Kidney epithelial cell (primary cell): Measurements from ENCODE around the gene ZBTB47. TPM values are rescaled to one million over a fixed set of nuclear protein-coding genes. Genes with fewer than 3 reads are reported as not detected.

Experiments
- DNase-seq: peaks from one replicate; pipeline ENCODE4 v3.0.0-alpha.2; 2010; ENCODE audit warnings: low read depth
- H3K27me3 ChIP-seq: 2 replicates; pipeline ENCODE4 v1.6.0; 2011; ENCODE audit warnings: low read length; ENCODE audit not compliant: control insufficient read depth, insufficient read depth
- H3K36me3 ChIP-seq: 2 replicates; pipeline ENCODE4 v1.5.1; 2011; ENCODE audit warnings: low read length; ENCODE audit not compliant: control insufficient read depth, insufficient read depth
- H3K4me3 ChIP-seq: 2 replicates; pipeline ENCODE4 v1.5.1; 2011; ENCODE audit warnings: low read depth, mild to moderate bottlenecking, control low read depth, low read length
- total RNA-seq: library from RNA; depleted of rRNA; stranded (reverse); fragments of >200 nt; gene quantifications from 2 replicates; pipeline ENCODE4 v1.2.3, GENCODE V29; 2015
- TF ChIP-seq, protein P1 (sequence below): IDR thresholded peaks from 2 replicates; pipeline ENCODE4 v1.5.1; 2011; ENCODE audit warnings: mild to moderate bottlenecking, moderate library complexity, low read length, control low read depth, inconsistent platforms; ENCODE audit not compliant: insufficient read depth, poor library complexity, severe bottlenecking

The ZBTB47 gene
- total RNA-seq, 1 donor from 2014 or later = 8.8 TPM

DNA sequence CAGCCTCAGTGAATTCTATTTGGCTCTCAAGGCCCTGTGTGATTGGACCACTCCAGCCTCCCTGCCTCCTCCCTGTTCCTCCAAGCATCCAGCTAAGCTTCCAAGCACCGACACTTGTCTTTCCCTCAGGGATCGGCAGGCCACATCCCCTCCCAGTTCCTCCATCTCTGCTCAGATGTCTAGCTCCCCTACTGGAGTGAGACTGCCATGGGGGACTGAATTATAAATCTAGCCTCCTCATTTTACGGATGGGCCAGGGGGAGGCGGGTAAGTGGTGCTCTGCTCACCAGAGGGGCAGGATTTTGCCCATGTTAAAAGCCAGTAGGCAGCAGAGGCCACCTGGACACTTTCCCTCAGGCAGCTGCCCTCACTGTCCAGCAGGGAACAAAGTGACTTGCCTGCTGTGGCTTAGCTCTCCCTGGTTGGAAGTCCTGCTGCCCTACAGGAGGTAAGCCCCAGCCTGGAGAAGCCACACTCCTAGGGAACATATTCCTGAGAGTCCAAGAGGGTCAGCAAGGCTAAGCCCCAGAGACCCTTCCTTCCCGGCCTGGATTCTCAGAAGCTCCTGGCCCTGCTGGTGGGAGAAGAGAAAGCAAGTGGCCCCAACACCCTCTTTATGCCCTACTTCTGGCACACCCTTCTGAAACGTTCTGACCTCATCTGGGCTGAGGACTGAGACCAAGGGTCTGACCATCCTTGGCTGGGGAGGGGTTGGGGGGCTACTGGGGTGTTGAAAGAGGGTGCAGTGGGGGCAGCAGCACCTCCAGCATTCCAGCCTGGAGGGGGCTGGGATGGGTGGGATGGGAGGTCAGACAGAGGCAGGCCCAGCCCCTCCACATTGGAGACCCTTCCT lies 58.2 kb downstream of the ZBTB47 start:
- Histone ChIP-seq H3K27me3 (peaks cover 6% of the 10 kb centered on the region), H3K36me3 (no peaks in the 10 kb centered on the region), H3K4me3 (no peak overlapping the region)
- TF ChIP-seq, protein P1, sequence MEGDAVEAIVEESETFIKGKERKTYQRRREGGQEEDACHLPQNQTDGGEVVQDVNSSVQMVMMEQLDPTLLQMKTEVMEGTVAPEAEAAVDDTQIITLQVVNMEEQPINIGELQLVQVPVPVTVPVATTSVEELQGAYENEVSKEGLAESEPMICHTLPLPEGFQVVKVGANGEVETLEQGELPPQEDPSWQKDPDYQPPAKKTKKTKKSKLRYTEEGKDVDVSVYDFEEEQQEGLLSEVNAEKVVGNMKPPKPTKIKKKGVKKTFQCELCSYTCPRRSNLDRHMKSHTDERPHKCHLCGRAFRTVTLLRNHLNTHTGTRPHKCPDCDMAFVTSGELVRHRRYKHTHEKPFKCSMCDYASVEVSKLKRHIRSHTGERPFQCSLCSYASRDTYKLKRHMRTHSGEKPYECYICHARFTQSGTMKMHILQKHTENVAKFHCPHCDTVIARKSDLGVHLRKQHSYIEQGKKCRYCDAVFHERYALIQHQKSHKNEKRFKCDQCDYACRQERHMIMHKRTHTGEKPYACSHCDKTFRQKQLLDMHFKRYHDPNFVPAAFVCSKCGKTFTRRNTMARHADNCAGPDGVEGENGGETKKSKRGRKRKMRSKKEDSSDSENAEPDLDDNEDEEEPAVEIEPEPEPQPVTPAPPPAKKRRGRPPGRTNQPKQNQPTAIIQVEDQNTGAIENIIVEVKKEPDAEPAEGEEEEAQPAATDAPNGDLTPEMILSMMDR = no peak
- DNase-seq = no peak

DNA sequence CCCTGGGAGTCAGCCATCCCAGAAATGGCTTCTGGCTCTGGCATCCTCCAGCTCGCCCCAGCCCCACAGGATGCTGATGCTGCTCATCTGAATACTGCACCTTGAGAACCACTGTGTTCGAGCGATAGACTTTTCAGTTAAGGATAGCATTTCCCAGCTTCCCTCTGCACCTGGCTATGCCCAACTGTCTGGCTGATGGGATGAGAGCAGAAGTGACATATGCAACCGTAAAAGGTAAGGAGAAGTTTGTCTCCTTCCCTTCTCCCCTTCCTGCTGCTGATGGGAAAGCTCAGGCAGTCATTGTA lies 58.8 kb downstream of the ZBTB47 start:
- TF ChIP-seq, protein P1 = no peak
- no peak for DNase-seq
- H3K36me3 ChIP-seq = no peaks in the 10 kb centered on the region
- H3K27me3 ChIP-seq = peaks cover 4% of the 10 kb centered on the region
- no peak overlapping the region for H3K4me3 ChIP-seq

DNA sequence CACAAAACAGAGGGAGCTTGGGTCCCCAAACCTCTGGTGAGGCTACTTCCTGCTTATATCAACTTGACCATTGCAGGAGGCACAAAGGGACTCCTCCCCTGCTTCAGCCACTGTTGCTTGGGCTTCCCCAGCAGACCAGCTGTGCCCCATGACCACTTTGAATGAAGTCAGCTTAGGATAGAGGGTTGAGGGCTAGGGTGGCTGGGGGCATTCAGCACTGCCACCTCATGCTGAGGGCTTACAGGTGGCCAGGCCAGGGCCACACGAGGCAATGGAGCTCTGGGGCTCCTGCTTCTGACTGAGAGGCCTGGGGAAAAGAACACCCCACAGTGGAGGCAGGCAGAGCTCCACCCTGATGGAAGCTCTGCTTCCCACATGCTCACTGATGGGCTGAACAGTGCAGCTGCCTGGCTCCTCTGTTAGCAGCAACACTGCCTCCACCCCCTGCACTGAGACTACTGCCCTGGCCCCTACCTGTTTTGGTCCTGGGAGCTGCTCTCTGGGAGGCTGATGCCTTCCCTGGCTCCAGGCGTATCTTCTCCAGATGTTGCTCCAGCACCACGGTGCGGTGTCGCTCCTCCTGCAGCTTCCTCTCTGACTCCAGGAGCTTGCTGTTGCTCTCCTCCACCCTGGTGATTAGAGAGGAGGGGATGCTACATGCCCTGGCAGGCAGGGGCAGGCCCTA lies 59.3 kb downstream of the ZBTB47 start:
- Histone ChIP-seq H3K36me3 (no peaks in the 10 kb centered on the region), H3K27me3 (peaks cover 4% of the 10 kb centered on the region), H3K4me3 (no peak overlapping the region)
- no peak for DNase-seq
- TF ChIP-seq, protein P1 = no peak

DNA sequence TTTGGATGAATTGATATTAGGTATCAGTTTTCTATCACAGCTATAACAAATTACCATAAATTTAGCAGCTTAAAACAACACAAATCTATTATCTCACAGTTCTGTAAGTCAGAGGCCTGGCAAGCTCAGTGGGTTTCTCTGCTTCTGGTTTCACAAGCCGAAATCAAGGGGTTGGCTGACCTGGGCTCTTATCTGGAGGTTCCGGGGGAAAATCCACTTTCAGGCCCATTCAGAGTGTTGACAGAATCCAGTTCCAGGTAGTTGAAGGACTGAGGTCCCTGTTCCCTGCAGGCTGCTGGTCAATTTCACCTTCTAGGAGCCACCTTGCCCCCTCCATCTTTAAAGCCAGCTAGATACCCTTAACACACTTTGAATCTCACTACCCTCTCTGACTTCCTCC lies 60.2 kb downstream of the ZBTB47 start:
- TF ChIP-seq, protein P1 = no peak
- Histone ChIP-seq H3K4me3 (no peak overlapping the region), H3K27me3 (peaks cover 4% of the 10 kb centered on the region), H3K36me3 (no peaks in the 10 kb centered on the region)
- no peak for DNase-seq

DNA sequence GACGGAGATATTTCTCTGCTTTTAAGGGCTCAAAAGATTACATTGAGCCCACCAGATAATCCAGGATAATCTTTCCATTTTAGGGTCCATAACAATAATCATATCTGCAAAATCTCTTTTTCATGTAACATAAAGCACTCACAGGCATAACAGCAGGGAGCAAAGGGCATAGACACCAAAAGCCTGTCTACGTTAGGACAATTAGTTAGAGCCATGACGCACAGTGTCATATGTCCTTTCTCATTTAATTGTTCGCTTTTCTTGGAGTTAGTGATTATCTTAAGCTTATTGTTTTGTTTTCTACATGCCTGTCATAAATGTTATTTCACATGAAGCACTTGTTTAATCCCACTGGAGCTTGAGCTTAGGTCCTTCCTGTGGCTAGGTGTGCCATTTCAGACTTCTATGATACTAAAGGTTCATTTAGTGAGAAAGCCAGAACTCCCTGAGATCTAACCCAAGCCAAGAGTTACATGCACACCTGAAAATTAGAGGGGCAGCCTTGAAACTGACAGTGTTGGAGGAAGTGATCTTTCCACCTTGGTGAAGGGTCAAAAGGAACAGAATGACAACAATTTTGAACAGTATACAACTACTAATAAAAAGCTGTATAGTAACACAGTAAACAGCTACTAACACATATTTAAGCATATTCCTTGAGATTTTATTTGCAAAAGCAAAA lies 60.8 kb downstream of the ZBTB47 start:
- no peak for DNase-seq
- Histone ChIP-seq H3K27me3 (peaks cover 4% of the 10 kb centered on the region), H3K36me3 (no peaks in the 10 kb centered on the region), H3K4me3 (no peak overlapping the region)
- TF ChIP-seq, protein P1 = no peak

Other genes starting within 250 kb of the ZBTB47 start
- gene LYZL4, start 243.1 kb upstream of the ZBTB47 start, total RNA-seq = not detected in 2 replicates
- 1.3 and 3.7 TPM in 2 replicates for gene VIPR1, start 151.1 kb upstream of the ZBTB47 start, total RNA-seq
- 63.8 and 73.3 TPM in 2 replicates for gene SEC22C, start 71.7 kb upstream of the ZBTB47 start, total RNA-seq
- 31.6 and 31.8 TPM in 2 replicates for gene SS18L2, start 62.8 kb upstream of the ZBTB47 start, total RNA-seq
- gene NKTR, start 53.0 kb upstream of the ZBTB47 start, total RNA-seq = 29.8 and 34.9 TPM in 2 replicates
- gene KLHL40, start 31.8 kb downstream of the ZBTB47 start, total RNA-seq = not detected in 2 replicates
- not detected in 2 replicates for gene HHATL, start 49.1 kb downstream of the ZBTB47 start, total RNA-seq
- gene CCDC13, start 119.6 kb downstream of the ZBTB47 start, total RNA-seq = 0.33 and 2.1 TPM in 2 replicates
- 181 and 190 TPM in 2 replicates for gene HIGD1A, start 150.8 kb downstream of the ZBTB47 start, total RNA-seq
- gene ACKR2, start 155.7 kb downstream of the ZBTB47 start, total RNA-seq = 6.2 and 6.4 TPM in 2 replicates
- not detected in 2 replicates for gene CYP8B1, start 222.2 kb downstream of the ZBTB47 start, total RNA-seq